NOMO-1 (cell line): ENCODE data around the gene VAV2.

Experiments used
- DNase-seq, 2 experiments: peaks; one replicate each; lab custom pipeline; 2025; ENCODE audit not compliant: unreplicated experiment in 2 of 2; lab: John Stamatoyannopoulos, UW

Gene VAV2

DNA sequence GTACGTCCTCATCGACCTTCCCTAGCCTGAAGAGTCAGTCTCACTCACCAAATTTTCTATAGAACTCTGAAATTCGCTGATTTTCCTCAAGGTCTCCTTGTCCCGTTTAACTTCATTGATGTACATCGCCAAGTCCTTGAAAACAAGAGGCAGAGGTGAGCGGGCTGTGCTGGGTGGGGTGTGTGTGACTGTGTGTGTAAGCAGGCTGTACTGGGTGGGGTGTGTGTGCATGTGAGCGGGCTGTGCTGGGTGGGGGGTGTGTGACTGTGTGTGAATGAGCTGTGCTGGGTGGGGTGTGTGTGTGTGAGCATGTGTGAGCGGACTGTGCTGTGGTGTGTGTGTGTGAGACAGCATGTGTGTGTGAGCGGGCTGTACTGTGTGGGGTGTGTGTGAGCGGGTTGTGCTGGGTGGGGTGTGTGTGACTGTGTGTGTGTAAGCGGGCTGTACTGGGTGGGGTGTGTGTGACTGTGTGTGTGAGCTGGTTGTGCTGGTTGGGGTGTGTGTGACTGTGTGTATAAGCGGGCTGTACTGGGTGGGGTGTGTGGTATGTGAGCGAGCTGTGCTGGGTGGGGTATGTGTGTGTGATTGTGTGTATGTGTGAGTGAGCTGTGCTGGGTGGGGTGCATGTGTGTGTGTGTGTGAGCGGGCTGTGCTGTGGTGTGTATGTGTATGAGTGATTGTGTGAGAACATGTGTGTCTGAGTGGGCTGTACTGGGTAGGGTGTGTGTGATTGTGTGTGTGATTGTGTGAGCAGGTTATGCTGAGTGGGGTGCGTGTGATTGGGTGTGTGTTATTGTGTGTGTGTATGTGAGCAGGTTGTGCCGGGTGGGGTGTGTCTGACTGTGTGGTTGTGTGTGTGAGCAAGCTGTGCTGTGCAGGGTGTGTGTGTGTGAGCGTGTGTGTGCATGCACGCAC, 200.1 kb downstream of the VAV2 start:
- DNase-seq = no peak

DNA sequence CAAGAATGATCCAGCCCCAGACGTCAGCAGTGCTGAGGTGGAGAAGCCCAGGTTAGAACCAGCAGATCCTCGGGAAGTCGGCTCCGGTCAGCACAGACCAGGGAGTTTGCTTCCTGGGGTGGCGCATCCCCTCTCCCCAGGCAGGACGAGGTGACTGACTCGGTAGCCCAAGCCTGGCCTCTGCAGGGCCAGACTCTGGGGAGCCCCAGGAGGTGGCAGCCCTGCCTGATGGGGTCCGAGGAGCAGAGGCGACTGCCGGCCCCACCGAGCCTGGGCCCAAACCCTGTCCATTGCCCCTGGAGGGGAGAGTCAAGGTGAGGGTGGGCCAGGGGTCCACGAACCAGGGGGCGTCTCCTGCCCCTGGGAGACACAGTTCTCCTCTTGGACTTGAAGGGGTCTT, 201.1 kb downstream of the VAV2 start:
- no peak for DNase-seq

DNA sequence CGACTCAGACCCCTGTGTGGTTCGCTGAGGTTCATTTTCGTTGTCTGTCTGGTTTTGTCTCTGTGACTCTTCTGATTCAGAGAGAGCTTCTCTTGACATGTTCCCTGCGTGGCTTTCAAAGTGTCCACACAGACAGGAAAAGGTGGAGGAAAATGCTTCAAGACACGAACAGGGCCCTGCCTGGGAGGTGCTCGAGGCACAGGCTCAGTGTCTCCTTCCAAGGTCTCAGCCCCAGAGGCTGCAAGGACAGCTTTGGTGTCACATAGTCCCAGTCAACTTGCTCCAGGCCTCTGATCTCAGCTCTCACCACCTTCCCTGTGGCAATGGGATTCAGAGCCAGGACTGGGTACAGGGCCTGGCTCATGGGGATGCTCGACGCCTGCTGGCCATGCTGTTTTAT, 202.3 kb downstream of the VAV2 start:
- no peak for DNase-seq

DNA sequence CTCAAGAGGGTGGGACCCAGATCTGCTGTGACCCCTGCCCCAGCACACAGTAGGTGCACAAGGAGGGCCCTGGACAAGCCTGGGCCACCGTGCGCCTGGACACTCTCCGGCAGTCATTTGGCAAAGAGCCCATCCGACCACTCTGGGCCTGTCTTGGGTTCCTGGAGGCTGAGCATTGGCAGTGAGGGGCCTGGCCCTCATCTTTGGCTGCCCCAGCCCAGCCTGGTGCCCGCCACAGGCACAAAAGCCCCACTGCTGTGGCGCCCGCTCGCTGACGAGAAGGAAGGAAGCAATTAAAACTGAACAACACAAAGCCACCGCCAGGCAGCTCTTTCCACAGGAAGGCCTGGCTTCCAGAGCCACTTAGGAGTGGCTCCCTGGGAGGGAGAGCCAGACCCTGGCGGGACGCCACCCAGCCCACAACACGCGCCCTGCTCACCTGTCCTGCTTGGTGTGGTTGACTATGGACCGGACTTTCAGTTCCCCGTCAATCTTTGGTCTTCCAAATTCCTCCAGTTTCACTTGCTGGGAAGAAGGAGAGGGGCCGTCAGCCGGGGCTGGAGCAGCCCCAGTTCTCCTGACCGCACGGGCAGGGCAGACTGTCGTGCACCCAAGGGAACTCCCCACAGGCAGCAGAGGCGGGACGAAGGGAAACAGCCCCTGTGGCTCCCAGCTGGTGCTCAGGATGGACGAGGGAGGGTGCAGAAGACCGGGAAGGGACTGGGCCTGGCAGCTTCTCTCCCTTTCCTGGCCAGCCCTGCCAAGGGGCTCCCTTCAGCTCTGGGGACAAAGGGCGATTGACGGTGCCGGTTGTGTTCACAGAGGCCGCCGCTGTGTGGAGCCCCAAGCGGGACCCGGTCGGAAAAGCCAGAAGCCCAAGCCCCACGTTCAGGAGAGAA, 203.1 kb downstream of the VAV2 start:
- DNase-seq = peak; percentile 19 to 50

DNA sequence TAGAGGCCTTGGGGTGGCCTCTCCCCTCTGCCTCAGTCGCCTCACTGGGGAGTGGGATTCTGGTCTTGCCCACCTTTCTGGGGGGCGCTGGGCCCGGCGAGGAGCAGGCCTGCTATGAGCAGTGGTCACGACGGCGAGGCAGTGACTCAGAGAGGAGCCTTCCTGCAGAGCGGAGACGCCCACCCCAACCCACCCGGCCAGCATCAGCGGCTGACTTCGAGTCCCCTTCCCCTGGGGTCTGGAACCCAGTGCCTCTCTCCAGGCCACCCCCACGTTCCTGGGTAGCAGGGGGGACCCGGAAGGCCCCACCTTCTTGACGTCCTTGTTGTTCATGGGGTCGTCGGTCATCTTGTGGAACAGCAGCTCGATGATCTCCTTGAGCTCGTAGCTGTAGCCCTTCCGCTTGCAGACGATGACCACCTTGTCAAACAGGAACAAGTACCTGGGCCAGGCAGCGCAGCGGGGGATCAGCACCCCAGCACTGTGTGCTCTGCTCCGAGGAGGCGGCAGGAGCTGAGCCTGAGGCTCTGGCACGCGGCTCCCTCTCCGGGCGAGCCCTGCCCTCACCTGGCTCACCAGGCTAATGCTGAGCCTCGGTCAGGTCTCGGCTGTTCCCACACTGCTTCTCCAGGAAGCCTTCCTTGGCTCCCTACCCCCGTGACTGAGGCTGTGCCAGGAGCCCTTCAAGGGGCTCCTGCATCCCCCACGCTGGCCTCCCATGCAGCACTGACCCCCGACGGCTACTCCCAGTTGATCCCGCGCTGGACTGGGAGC, 203.9 kb downstream of the VAV2 start:
- DNase-seq = no peak

DNA sequence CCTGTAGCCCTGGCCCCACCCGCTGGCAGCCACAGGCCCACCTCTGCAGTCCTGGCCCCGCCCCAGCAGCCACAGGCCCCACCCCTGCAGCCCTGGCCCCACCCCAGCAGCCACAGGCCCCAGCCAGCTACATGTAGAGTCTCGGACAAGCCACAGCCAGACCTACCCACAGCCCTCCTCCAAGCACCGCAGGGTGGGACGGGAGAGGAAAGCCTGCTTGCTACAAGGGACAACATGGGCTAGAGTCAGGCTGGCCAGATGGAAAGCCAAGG, 204.4 kb downstream of the VAV2 start:
- DNase-seq = peak; percentile 78 to 88

DNA sequence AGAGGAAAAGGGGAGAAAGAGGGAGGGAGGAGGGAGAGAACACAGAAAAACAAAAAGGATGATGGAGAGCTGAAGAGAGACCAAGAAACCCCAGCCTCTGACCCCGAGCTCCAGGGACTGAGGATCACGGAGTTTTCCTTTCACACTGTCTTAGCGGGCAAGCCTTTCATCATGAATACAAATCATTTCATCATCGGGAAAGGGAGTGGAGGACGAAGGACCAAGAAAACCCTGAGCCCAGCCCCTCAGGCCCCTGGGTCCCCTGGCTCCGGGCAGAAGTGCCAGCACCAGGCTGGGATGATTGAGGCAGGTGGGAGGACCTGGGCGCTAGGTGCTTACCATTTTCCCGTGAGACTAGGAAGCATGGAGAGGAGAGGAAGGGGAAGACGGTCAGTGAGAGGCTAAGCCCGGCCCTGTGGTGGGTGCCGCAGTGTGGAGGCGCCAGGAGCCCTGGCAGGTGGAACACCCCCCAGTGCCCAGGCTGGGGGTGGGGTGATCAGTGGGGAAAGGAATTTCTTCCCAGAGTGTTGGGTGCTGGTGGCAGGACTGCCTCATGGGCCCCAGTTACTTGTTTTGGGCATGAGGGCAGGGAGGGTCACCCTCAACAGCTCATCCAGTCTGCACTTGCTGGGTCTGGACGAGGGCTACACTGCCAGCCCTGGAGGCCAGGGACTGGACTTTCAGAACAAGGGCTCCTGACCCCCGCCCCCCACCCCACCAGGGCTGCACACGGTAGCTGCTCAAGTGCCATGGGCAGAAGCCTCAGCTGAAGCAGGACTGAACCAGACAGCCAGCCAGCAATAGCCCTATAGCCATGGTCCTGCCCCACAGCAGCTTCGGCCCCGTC, 205.0 kb downstream of the VAV2 start:
- DNase-seq = peak; percentile 11 to 14

DNA sequence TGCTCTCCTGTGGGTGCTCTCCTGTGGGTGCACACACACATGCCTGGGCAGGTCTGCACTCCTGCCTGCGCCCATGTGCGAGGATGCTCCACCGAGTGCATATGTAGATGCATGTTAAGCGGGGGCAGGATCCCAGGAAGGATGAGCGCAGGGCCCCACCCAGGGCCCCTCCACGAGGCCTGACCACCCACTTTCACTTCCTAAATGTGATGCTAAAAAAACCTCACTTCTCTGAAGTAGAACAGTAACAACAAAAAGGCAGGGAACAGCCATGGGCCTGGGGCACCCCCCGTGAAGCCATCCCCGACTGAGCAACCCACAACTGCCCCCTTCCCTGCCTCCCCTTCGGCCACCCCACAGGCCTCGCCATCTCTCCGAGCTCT, 205.8 kb downstream of the VAV2 start:
- DNase-seq = peak; percentile 80 to 90

DNA sequence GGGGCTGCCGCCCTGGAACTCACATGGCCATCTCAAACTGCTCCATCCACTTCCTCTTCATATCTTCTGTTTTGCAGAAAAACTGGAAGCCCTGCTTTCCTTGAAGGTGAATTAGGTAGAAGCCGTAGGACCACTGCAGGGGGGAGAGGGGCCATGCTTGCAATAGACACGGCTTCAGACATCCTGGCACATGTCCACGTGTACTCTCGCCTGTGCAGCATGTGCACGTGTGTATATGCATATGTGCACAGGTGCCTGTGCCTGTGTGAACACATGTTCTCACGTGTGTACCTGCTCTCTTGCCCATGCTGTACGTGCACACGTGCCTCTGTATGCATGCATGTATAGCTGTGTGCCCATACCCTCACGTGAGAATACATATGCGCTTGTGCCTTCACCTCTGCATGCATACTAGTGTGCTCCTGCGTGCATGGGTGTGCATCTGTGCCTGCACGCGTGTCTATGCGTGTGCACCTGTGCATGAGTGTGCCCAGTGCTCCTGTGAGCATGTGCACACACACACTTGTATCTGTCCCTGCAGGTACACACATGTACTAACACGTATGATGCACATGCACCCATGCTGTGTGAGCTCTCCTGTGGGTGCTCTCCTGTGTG, 206.3 kb downstream of the VAV2 start:
- peak in 1 of 2 experiments; percentile 8 for DNase-seq

DNA sequence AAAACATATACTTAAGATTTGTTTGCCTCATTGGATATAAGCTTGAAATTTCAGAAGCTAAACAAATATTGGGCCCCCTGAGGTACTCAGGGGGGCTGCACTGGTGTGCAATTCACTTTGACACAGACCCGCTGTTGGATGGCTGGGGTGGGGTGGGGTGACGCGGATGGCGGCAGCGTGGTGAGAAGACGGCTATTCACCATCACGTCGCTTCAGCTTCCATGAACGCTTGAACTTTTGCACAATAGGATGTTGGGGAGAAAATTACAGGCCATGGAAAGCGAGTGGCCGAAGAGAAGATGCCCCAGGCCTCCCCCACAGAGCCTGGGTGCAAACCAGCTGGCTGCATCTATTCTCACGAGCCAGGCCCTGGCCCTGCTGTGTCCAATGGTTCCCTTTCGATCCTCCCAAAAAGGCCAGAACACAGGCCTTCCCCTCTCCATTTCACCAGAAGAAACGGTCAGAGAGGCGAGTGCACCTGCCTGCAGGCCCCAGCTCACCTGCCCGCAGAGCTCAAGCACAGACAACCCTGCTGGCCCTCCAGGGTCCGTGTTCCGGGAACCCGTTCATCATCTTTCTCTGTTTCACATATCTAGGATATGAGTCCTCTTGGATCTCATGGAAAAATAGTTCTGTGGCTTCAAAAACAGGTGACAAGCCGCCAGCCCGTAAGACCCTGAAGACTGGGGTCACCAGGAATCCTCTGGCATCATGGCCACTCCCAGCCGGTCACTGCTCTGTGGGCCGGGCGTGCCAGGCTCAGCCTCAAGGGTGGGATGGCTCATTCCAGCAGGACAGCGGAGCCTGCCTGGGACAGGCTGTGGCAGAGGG, 207.2 kb downstream of the VAV2 start:
- DNase-seq = no peak

DNA sequence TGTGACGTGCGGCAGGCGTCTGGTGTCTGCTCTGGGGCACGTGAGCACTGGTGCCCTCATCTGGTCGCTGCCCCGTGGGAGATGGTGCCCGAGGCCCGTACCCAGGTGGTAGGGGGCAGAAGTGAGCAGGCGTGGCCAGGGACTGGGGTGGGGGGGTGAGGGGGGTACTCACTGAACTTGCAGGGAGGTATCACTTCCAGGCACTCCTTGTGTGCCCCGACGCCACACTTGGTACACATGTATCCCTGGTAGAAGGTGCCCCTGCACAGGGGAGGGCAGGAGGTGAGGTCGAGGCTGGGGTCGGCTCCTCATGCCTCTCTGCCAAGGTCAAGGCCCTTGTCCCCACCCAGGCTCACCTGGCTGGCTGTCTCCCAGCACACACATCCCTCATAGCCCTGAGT, 208.8 kb downstream of the VAV2 start:
- DNase-seq = no peak

DNA sequence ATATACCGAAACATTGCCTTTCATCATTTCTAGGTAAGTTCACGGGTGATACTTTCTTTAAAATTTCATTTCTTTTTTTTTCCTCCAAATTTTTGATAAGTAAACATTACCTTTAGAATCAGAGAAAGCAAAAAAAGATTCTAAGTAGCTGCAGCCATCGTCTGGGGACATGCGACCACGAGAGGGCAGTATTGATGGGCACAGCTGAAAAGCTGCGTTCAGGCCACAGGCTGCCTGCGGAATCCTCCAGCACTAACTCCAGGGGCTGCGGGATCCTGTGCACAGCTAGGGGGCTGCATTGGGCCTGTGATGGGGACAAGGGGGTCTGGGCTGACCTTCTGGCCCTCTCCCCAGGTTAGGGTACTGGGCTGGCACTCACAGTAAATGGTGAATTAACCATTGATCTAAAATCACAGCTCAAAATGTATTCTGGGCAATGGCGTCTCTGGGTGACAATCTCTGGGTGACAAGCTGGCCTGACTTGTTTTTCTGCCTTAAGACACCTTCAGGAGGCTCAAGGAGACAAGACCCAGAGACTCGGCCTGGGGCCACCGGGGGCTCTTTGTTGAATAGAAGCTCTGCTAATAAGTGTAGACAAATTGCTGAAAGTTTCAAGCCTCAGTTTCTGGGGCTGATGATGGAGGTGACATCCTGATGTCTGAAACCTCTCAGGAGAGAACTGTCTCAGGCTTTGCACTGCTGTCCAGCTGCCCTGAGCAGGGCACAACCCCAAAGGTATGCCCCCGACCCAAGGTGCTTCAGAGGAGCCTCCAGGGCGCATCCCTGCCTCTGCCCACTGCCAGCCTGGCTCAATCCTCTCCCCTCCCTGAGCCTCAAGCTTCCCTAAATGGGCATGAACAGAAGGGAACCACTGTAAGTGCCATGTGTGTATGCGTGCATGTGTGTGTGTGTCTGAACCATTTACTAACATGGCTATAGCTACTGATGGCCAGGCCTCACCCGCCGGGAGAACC, 209.7 kb downstream of the VAV2 start:
- DNase-seq = peak; percentile 56 to 58

DNA sequence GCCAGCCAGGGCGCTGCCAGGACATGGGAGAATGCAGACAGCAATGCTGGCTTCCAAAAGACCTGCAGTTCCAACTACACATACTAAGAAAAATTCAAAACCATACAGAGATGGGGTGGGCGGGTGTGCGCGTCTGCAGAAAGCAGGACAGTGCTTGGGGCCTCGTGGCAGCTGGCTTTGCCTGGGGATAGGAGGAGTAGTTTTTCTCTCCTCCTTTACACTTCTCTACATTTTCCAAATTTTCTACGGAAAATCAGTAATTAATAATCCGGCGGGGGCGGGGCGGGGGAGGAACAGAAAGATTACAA, 210.3 kb downstream of the VAV2 start:
- no peak for DNase-seq

DNA sequence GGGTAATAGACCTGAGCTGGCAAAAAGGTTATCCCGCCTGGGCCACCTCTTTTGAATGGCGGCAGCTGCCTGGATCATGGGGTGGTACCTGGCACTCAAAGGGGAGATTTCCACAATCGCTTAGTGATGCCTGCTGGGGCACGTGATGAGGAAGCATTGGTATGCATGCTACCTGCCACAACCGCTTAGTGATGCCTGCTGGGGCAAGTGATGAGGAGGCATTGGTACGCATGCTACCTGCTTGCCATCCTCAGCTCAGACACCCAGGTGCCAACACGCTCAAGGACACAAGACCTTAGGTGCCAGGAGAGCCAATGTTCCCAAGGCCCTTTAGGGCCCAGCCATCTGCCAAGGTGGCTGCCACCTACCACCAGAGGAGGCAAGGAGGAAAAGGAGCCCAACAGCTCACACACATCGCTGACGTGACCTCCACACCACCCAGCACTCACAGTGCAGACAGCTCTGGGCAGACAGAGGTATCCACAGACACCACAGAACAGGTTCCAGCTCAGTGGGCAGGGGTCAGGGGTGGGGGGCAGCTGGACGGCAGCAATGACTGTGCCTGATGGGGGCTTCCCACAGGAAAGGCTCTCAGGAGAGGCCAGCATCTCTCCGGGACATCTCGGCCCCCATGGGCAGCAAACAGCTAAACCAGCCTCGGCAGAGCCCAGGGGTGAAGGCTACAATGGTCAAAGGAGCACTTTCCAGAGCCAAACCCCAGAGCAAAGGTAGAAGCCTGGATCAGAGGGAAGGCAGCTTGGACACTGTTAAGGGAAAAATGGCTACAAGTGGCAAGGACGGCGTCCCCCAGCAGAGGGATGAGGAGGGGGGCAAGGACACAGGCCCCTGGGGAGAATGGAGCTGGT, 210.9 kb downstream of the VAV2 start:
- DNase-seq = no peak

DNA sequence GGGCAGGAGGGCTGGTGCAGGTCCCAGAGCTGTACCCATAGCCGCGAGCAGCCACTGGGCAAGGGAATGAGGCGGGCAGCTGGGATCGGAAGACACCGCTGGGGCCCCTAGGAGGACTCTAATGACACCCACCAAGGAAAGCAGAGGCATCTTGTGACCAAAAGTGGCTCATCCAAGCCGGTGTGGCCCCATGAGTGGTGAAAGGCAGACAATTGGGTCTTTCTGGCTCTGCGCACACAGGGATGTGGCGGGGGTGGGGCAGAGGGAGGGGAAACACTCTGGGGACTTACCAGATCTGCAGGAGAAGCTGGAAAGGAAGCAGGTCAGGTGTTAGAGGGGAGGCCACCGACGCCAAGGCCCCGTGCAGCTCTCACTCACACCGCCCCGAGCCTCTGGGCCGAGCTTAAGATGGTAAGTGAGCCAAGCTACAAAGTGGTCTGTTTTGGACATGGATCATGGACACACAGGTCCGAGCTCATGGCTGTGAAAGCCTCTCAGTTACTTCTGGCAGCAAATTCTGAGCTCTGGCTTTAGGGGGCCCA, 211.6 kb downstream of the VAV2 start:
- DNase-seq = no peak

DNA sequence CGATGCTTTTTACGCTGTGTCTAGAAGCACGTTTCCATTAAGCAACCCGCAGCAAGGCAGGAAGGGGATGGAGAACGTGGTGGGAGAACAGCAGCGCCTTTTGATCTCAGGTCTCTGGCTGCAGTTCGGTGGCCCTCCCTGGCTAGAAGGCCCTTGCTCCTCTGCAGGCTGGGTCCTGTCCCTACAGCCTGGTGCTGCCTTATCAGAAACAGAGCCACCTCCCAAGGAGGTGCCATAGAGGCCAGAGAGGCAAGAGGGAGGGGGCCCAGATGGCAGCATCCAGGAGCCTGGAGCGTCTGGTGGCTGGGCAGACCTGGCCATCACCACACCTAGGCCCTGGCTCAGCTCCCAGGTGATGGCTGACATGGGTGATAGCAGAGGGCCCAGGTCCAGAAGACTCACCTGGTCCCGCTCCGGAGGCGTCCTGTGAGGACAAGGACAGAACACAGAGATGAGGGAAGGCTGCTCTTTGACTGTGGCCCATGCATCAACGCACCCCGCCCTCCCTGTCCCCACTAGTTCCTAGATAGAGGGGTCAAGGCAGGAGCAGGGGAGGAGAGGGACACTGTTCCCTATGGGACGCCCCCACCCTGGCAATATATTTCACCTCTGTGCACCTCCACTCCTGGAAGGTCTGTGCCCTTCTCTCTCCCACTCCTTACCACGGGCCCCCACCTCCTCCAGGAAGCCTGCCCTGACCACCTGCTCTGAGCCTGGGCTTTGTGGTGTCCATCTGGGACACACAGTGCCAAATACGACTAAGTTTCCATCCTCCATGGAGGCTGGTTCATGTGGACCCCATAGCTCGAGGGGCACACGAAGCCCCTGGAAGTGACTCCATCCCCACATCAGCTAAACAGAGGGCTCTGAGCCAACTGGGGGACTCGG, 212.4 kb downstream of the VAV2 start:
- DNase-seq = no peak
